GM10248 (cell line): ENCODE data around the gene ARHGAP40.

ENCODE experiments used
- CTCF ChIA-PET: fragments of 300-600 bp; sonication (Branson Sonifier 250); formaldehyde crosslinking; extraction: SDS; loops from one replicate; lab custom pipeline; 2021; ENCODE audit warnings: antibody characterized with exemption; lab: Yijun Ruan, JAX
- POLR2A ChIA-PET: fragments of 350-650 bp; sonication (Branson Sonifier 250); formaldehyde crosslinking; extraction: SDS; loops from one replicate; lab custom pipeline; 2020; ENCODE audit warnings: antibody characterized with exemption; lab: Yijun Ruan, JAX
- DNase-seq: peaks from one replicate; pipeline ENCODE4 v3.0.0; 2012; ENCODE audit errors: extremely low spot score
- TF ChIP-seq, protein P1 (sequence below): IDR thresholded peaks from 2 replicates; pipeline ENCODE4 v1.5.1; 2012; ENCODE audit warnings: mild to moderate bottlenecking, low read depth; ENCODE audit errors: extremely low read depth, missing control alignments, control extremely low read depth

ARHGAP40 gene

DNA sequence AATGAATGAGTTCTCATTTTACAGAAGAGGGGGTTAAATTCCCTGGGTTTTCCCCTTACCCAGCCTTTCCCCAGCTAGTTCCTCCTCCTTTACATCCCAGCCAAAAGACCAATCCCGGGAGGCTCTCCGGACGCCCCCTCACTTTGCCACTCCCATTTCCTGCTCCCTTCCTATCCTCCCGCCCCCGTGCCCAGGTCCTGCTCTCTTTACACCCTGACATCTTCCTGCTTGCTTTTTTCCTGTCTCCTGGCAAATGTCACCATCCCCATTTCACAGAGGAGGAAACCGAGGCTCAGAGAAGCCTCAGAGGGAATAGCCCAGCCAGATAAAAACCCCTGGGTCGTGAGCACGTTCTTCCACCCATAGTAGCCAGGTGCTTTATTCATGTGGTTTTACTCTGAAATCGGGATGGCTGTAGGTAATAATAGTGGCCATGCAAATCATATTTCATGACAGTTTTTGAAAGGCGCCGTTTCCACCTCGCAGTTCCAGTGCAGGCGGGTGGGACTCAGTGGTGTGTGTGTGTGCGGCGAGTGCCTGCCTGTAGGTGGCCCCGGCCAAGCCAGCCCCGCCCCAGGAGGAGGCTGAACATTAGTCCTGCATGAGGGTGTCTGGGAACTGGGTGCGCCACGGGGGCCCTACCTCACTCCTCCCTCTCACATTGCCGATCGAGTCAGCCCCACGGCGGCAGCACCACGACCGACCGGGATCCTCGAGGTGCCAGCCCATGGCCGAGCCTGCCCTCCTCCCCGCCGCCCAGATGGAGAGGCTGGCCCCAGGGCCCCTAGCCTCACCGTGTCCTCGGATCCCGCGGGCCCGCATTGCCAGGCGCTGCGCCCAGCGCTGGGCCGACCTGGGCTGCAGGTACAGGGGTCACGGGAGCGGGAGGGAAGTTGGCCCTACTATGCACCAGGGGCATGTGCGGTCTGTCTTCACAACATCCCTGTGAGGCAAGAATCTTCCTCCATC, at the start of gene ARHGAP40:
TSS of gene ARHGAP40 (plus strand) at position 594 of the 969 bp plus-strand sequence.
- peak; percentile 67 for DNase-seq
- CTCF ChIA-PET: interaction anchor here (0.7 kb wide), 1 partner anchor 189 kb away, joined by 3 read pairs; no protein-coding TSS in a partner anchor
- POLR2A ChIA-PET: no interaction called here
- TF ChIP-seq, protein P1, sequence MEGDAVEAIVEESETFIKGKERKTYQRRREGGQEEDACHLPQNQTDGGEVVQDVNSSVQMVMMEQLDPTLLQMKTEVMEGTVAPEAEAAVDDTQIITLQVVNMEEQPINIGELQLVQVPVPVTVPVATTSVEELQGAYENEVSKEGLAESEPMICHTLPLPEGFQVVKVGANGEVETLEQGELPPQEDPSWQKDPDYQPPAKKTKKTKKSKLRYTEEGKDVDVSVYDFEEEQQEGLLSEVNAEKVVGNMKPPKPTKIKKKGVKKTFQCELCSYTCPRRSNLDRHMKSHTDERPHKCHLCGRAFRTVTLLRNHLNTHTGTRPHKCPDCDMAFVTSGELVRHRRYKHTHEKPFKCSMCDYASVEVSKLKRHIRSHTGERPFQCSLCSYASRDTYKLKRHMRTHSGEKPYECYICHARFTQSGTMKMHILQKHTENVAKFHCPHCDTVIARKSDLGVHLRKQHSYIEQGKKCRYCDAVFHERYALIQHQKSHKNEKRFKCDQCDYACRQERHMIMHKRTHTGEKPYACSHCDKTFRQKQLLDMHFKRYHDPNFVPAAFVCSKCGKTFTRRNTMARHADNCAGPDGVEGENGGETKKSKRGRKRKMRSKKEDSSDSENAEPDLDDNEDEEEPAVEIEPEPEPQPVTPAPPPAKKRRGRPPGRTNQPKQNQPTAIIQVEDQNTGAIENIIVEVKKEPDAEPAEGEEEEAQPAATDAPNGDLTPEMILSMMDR: no peak

DNA sequence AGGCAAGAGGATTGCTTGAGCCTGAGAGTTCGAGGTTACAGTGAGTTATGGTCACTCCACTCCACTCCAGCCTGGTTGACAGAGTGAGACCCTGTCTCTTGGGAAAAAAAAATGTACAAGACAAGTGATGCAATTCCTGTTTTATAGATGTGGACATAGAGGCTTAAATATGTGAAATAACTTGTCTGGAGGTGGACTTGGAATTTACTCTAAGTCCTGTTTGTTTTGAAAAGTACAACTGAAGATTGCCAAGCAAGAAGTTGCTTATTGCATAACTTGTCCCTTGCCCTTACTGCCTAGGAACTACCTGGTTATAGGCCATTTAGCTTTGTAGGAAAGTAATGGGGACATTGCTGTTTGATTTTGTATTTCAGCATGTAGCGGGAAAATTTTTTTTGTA, 46.6 kb upstream of the ARHGAP40 start:
- CTCF ChIA-PET: interaction anchor here (0.9 kb wide), 1 partner anchor 14 kb away, joined by 3 read pairs; no protein-coding TSS in a partner anchor
- POLR2A ChIA-PET: no interaction called here
- TF ChIP-seq, protein P1: no peak
- DNase-seq: no peak

DNA sequence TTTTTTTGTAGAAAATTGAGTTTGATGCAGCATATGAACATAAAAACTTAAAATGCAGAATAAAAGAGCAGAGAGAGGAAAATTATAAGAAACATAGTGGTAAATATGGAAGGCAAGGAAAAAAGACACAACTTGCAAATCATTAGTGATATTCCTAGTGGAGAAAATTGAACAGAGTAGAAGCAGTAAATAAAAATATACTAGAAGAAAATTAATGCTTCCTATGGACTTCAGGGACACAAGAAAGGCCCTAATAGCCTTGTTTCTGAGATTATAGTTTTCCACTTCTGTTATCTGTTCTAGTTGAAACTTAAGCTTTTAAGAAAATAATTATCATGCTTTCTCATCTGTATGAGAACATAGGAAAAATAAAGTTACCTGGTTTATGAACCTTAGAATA, 46.2 kb upstream of the ARHGAP40 start:
- ChIA-PET CTCF (interaction anchor here (0.8 to 1.5 kb wide), 2 partner anchors 15 to 28 kb away, joined by 3 read pairs; no protein-coding TSS in a partner anchor), POLR2A (no interaction called here)
- TF ChIP-seq, protein P1: no peak
- no peak for DNase-seq

DNA sequence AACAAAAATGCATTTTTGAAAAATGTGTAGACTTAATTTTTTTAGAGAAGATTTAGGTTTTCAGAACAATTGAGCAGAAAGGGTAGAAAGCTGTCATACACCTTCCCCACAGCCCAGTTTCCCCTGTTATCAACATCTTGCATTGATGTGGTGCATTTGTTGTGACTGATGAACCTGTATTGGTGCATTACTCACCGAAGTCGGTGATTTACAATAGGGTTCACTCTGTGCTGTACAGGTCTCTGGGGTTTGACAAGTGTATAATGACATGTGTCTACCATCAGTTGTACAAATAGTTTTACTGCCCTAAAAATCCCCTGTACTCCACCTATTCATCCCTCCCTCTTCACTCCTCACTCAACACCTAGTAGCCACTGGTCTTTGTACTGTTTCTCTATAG, 44.4 kb upstream of the ARHGAP40 start:
- ChIA-PET POLR2A (interaction anchor here (0.6 kb wide), 1 partner anchor 502 kb away, joined by 3 read pairs; no protein-coding TSS in a partner anchor), CTCF (interaction anchor here (1.4 to 1.5 kb wide), 2 partner anchors 12 to 13 kb away, joined by 3 read pairs; no protein-coding TSS in a partner anchor)
- TF ChIP-seq, protein P1: no peak
- DNase-seq: no peak

DNA sequence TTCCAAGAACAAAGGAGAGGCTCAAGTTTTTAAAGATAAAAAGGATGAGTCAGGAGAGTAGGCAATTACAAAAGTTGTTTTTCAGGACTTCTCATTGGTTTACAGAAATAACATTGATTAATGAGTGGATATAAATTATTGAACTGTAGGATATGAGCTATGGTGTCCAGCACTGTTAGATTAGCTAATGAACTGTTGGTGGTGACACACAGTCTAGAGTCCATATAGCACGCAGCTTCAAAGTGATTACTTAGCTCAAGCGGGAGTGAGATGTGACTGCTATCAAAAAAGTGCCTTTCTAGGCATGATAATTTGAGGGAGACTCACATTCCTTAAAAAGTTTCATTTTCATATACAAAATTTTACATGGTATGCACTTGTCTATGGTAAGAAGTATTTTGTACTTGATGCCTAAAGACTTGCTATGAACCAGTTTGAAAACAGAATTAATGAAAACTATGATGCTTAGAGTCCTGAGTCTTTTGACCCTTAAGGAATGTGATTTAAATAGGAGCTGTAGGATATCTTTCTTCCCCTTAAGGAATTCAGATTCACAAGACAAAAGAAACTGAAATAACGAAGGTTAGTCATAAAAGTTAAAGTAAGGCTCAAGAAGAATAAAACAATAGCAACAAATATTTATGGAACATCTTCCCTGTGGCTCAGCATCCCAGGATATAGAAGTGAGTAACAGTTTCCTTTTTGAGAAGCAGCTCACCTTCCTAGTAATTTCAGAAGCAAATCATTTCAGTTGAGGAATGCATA, 42.8 kb upstream of the ARHGAP40 start:
- ChIA-PET POLR2A (no interaction called here), CTCF (interaction anchor here (1.9 kb wide), 1 partner anchor 52 kb away, joined by 3 read pairs; no protein-coding TSS in a partner anchor)
- TF ChIP-seq, protein P1: no peak
- no peak for DNase-seq

DNA sequence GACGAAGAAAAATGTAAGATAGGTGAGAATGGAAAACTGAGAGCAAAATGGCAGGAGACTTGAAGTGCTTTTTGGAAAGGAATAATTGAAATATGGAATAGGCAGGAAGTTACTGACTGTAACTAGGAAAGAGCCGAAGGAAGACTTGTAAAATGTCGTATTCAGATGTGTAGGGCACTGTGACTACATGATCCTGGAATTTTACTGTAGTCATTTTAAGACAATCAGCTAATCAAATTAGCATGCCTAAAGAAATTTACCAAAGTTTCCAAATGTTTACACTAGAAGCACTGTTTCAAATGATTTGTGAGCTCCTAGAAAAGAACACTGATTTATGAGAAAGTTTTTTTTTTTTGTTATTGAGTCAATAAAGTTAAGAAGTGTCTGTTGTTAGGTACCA, 41.8 kb upstream of the ARHGAP40 start:
- no peak for DNase-seq
- TF ChIP-seq, protein P1: no peak
- ChIA-PET CTCF (interaction anchor here (0.8 to 1.9 kb wide), 4 partner anchors 11 to 438 kb away, joined by 3 to 6 read pairs (median 3); no protein-coding TSS in a partner anchor), POLR2A (no interaction called here)
